Frontal cortex (tissue), 4 donors: ENCODE measurements around the gene LNPK. TPM values are rescaled to one million over a fixed set of nuclear protein-coding genes. Genes with fewer than 3 reads are reported as not detected.
"Not testable (repeated sequence)": the region's sequence is repeated elsewhere in the genome, so short reads cannot be mapped to it uniquely, and the experiment has no call there.

ENCODE experiments used
- DNase-seq, 2 donors: peaks; one replicate each; pipeline ENCODE4 v3.0.0; 2012; ENCODE audit warnings: low spot score in 2 of 2
- FAIRE-seq: peaks from 2 replicates; lab custom pipeline; 2012; peaks lifted over from hg19 to GRCh38; lab: Jason Lieb, UNC
- total RNA-seq: library from RNA; depleted of rRNA; stranded (reverse); fragments of >200 nt; gene quantifications from one replicate; pipeline ENCODE4 v1.2.3, GENCODE V29; 2014
- donor health status: control.
- donor health status: control.
- donor health status: control.

Gene LNPK
- total RNA-seq, 1 donor from 2014 or later = 62.8 TPM

GRCh38 chr2:175914846-175915245 is 87.2 kb downstream of the LNPK start:
- DNase-seq (no peak), FAIRE-seq (no peak)

- not testable (repeated sequence) for DNase-seq, FAIRE-seq
These were observed 88.0 kb downstream of the LNPK start for GRCh38 chr2:175913849-175914743.

GRCh38 chr2:175913267-175913666 is 88.8 kb downstream of the LNPK start:
- not testable (repeated sequence) for FAIRE-seq, DNase-seq

GRCh38 chr2:175904035-175904434 is 98.0 kb downstream of the LNPK start:
- FAIRE-seq = no peak

GRCh38 chr2:175903384-175903936 is 98.6 kb downstream of the LNPK start:
- FAIRE-seq = no peak
- DNase-seq = peak in 1 of 2 donors; percentile 13

More at GRCh38 chr2:175904035-175904434, 98.0 kb downstream of the LNPK start:
- DNase-seq = no peak

- not testable (repeated sequence) for DNase-seq, FAIRE-seq
These were observed 106.1 kb downstream of the LNPK start for GRCh38 chr2:175895957-175896356.

- DNase-seq (no peak), FAIRE-seq (no peak)
These were observed 110.0 kb downstream of the LNPK start for GRCh38 chr2:175892046-175892445.

- DNase-seq (no peak), FAIRE-seq (no peak)
These were observed 111.3 kb downstream of the LNPK start for GRCh38 chr2:175890636-175891242.

GRCh38 chr2:175889701-175890302 is 112.3 kb downstream of the LNPK start:
- no peak for FAIRE-seq
- no peak for DNase-seq

- FAIRE-seq = no peak
- no peak for DNase-seq
These were observed 114.3 kb downstream of the LNPK start for GRCh38 chr2:175887776-175888175.

GRCh38 chr2:175884697-175885393 is 117.2 kb downstream of the LNPK start:
- FAIRE-seq = no peak
- DNase-seq = no peak

- DNase-seq = no peak
- no peak for FAIRE-seq
These were observed 118.4 kb downstream of the LNPK start for GRCh38 chr2:175883586-175884194.

GRCh38 chr2:175879679-175880078 is 122.4 kb downstream of the LNPK start:
- FAIRE-seq (no peak), DNase-seq (no peak)

- DNase-seq (no peak), FAIRE-seq (no peak)
These were observed 124.1 kb downstream of the LNPK start for GRCh38 chr2:175877845-175878544.

- FAIRE-seq (no peak), DNase-seq (no peak)
These were observed 127.8 kb downstream of the LNPK start for GRCh38 chr2:175874291-175874690.
